HL-60 (cell line): ENCODE measurements around the gene RUNX3.

Experiments
- DNase-seq, 2 experiments: peaks; one replicate each; pipeline ENCODE4 v3.0.0-alpha.2; 2010 to 2020; ENCODE audit warnings: low read depth in 1 of 2, low spot score in 1 of 2
- H3K27ac ChIP-seq: fragments of 250-450 bp; sonication (Bioruptor Pico); replicated peaks from 2 replicates; pipeline ENCODE4 v1.5.1; 2020; ENCODE audit warnings: mild to moderate bottlenecking, moderate library complexity
- H3K27me3 ChIP-seq: fragments of 250-450 bp; sonication (Bioruptor Pico); 2 replicates; pipeline ENCODE4 v1.5.1; 2021; ENCODE audit warnings: mild to moderate bottlenecking, moderate library complexity; ENCODE audit not compliant: insufficient read depth, poor library complexity, severe bottlenecking
- H3K4me3 ChIP-seq: replicated peaks from 2 replicates; pipeline ENCODE4 v1.5.1; 2011; ENCODE audit warnings: mild to moderate bottlenecking, control low read depth, low read length; ENCODE audit not compliant: insufficient read depth
- CTCF ChIP-seq: IDR thresholded peaks from one replicate; pipeline ENCODE4 v1.5.1; 2011; ENCODE audit warnings: low read length, control low read depth, inconsistent platforms; ENCODE audit not compliant: insufficient read depth
- GABPA ChIP-seq: IDR thresholded peaks from 2 replicates; pipeline ENCODE4 v1.6.1; 2012; ENCODE audit warnings: low read depth
- POLR2AphosphoS5 ChIP-seq: IDR thresholded peaks from 2 replicates; pipeline ENCODE4 v1.6.1; 2012; ENCODE audit warnings: low read depth
- REST ChIP-seq: IDR thresholded peaks from 2 replicates; pipeline ENCODE4 v1.6.1; 2012; ENCODE audit warnings: low read depth; ENCODE audit not compliant: insufficient replicate concordance
- SPI1 ChIP-seq: IDR thresholded peaks from 2 replicates; pipeline ENCODE4 v1.6.1; 2012; ENCODE audit warnings: low read depth, mild to moderate bottlenecking, borderline replicate concordance

RUNX3 gene

GRCh38 chr1:24897263-24898151 is 32.6 kb downstream of the RUNX3 start:
- no peak for TF ChIP-seq SPI1
- TF ChIP-seq REST: no peak
- TF ChIP-seq CTCF: no peak
- TF ChIP-seq POLR2AphosphoS5: no peak
- TF ChIP-seq GABPA: no peak
- Histone ChIP-seq H3K4me3 (no peak overlapping the region), H3K27me3 (no peaks in the 10 kb centered on the region), H3K27ac (no peak overlapping the region)
- no peak for DNase-seq

- Histone ChIP-seq H3K27ac (no peak overlapping the region), H3K4me3 (no peak overlapping the region), H3K27me3 (no peaks in the 10 kb centered on the region)
- TF ChIP-seq REST (no peak), CTCF (no peak), SPI1 (no peak), POLR2AphosphoS5 (no peak), GABPA (no peak)
- no peak for DNase-seq
These were observed 33.3 kb downstream of the RUNX3 start for GRCh38 chr1:24896596-24897262.

- H3K4me3 ChIP-seq: no peak overlapping the region
These were observed 33.9 kb downstream of the RUNX3 start for GRCh38 chr1:24896176-24896575.

More at GRCh38 chr1:24896176-24896575, 33.9 kb downstream of the RUNX3 start:
- no peak for DNase-seq
- H3K27ac ChIP-seq: no peak overlapping the region
- H3K27me3 ChIP-seq: no peaks in the 10 kb centered on the region
- no peak for TF ChIP-seq SPI1
- TF ChIP-seq POLR2AphosphoS5: no peak
- TF ChIP-seq CTCF: no peak
- no peak for TF ChIP-seq REST
- no peak for TF ChIP-seq GABPA
